HG03097 (cell line): ENCODE results near the gene PDE5A.
"Not testable (repeated sequence)": the region's sequence is repeated elsewhere in the genome, so short reads cannot be mapped to it uniquely, and the experiment has no call there.

Experiments
- ATAC-seq: cut with Tn5 transposase; IDR thresholded peaks from one replicate; pipeline ENCODE4 v1.9.1; 2021; ENCODE audit not compliant: unreplicated experiment, low FRiP score

Gene PDE5A

GRCh38 chr4:119628281-119629141 is at the start of gene PDE5A:
PDE5A (minus strand) TSS chr4:119628804; CDS start chr4:119628671, 133 bp downstream.
- peak; percentile 91 for ATAC-seq

- ATAC-seq: no peak
Observed at GRCh38 chr4:119676101-119676500, 47.5 kb upstream of the PDE5A start.

- ATAC-seq: no peak
Observed at GRCh38 chr4:119675391-119675790, 46.8 kb upstream of the PDE5A start.

GRCh38 chr4:119672938-119673337 is 44.3 kb upstream of the PDE5A start:
- no peak for ATAC-seq

- no peak for ATAC-seq
Observed at GRCh38 chr4:119672086-119672485, 43.5 kb upstream of the PDE5A start.

GRCh38 chr4:119671205-119671604 is 42.6 kb upstream of the PDE5A start:
- ATAC-seq: no peak

GRCh38 chr4:119667802-119668201 is 39.2 kb upstream of the PDE5A start:
- ATAC-seq: no peak

GRCh38 chr4:119666653-119667091 is 38.1 kb upstream of the PDE5A start:
- no peak for ATAC-seq

GRCh38 chr4:119665752-119666151 is 37.1 kb upstream of the PDE5A start:
- no peak for ATAC-seq

GRCh38 chr4:119664168-119664907 is 35.7 kb upstream of the PDE5A start:
- ATAC-seq: no peak

GRCh38 chr4:119663160-119663788 is 34.7 kb upstream of the PDE5A start:
- ATAC-seq: no peak

GRCh38 chr4:119662612-119663011 is 34.0 kb upstream of the PDE5A start:
- ATAC-seq: not testable (repeated sequence)

GRCh38 chr4:119661231-119661630 is 32.6 kb upstream of the PDE5A start:
- no peak for ATAC-seq

GRCh38 chr4:119659576-119659975 is 31.0 kb upstream of the PDE5A start:
- ATAC-seq: no peak

GRCh38 chr4:119657111-119657611 is 28.6 kb upstream of the PDE5A start:
- no peak for ATAC-seq

- no peak for ATAC-seq
Observed at GRCh38 chr4:119656342-119656741, 27.7 kb upstream of the PDE5A start.

- ATAC-seq: no peak
Observed at GRCh38 chr4:119655111-119655837, 26.7 kb upstream of the PDE5A start.

- ATAC-seq: no peak
Observed at GRCh38 chr4:119653990-119654389, 25.4 kb upstream of the PDE5A start.

GRCh38 chr4:119652998-119653397 is 24.4 kb upstream of the PDE5A start:
- ATAC-seq: no peak

GRCh38 chr4:119648398-119648797 is 19.8 kb upstream of the PDE5A start:
- ATAC-seq: no peak
